H9 (cell line): ENCODE results near the gene IQSEC2. TPM values are rescaled to one million over a fixed set of nuclear protein-coding genes. Genes with fewer than 3 reads are reported as not detected.

ENCODE experiments used
- DNase-seq: peaks from one replicate; pipeline ENCODE4 v3.0.0-alpha.2; 2017
- H2AFZ ChIP-seq: one replicate; pipeline ENCODE4 v1.6.1; 2013; ENCODE audit warnings: mild to moderate bottlenecking, low read length, control low read depth, moderate library complexity
- H2AK5ac ChIP-seq: 2 replicates; pipeline ENCODE4 v1.6.1; 2013; ENCODE audit warnings: low read length, control low read depth, mixed read lengths; ENCODE audit not compliant: insufficient read length
- H2BK120ac ChIP-seq: one replicate; pipeline ENCODE4 v1.6.1; 2013; ENCODE audit warnings: low read depth, mild to moderate bottlenecking, low read length, control low read depth, inconsistent platforms; ENCODE audit not compliant: poor library complexity, severe bottlenecking
- H2BK12ac ChIP-seq: 2 replicates; pipeline ENCODE4 v1.6.1; 2013; ENCODE audit warnings: low read length, control low read depth, mixed read lengths, low read depth; ENCODE audit not compliant: insufficient read length
- H2BK15ac ChIP-seq: 2 replicates; pipeline ENCODE4 v1.6.1; 2013; ENCODE audit warnings: low read depth, low read length, control low read depth
- H2BK20ac ChIP-seq: one replicate; pipeline ENCODE4 v1.6.1; 2013; ENCODE audit warnings: low read depth, mild to moderate bottlenecking, low read length, control low read depth, inconsistent platforms; ENCODE audit not compliant: poor library complexity, severe bottlenecking
- H2BK5ac ChIP-seq: 2 replicates; pipeline ENCODE4 v1.6.1; 2013; ENCODE audit warnings: low read length, control low read depth, mixed read lengths; ENCODE audit not compliant: insufficient read length
- H3K14ac ChIP-seq: 2 replicates; pipeline ENCODE4 v1.6.1; 2013; ENCODE audit warnings: low read length, control low read depth; ENCODE audit not compliant: insufficient read depth
- H3K18ac ChIP-seq: 2 replicates; pipeline ENCODE4 v1.6.1; 2013; ENCODE audit warnings: low read depth, mild to moderate bottlenecking, mixed read lengths, low read length, control low read depth; ENCODE audit not compliant: insufficient read length
- H3K23ac ChIP-seq: 2 replicates; pipeline ENCODE4 v1.6.1; 2013; ENCODE audit warnings: low read length, control low read depth, mixed read lengths, low read depth; ENCODE audit not compliant: insufficient read length
- H3K23me2 ChIP-seq: 2 replicates; pipeline ENCODE4 v1.6.1; 2013; ENCODE audit warnings: low read depth, mild to moderate bottlenecking, mixed read lengths, low read length, control low read depth; ENCODE audit not compliant: insufficient read length, poor library complexity, severe bottlenecking
- H3K27ac ChIP-seq: 2 replicates; pipeline ENCODE4 v1.5.1; 2013; ENCODE audit warnings: low read length, control low read depth, mixed read lengths, low read depth; ENCODE audit not compliant: insufficient read length
- H3K27me3 ChIP-seq: 2 replicates; pipeline ENCODE4 v1.6.1; 2013; ENCODE audit warnings: low read length, control low read depth, inconsistent platforms; ENCODE audit not compliant: insufficient read depth
- H3K4ac ChIP-seq: 2 replicates; pipeline ENCODE4 v1.6.1; 2013; ENCODE audit warnings: low read depth, mild to moderate bottlenecking, control low read depth, inconsistent platforms, low read length, moderate library complexity
- H3K4me1 ChIP-seq: 2 replicates; pipeline ENCODE4 v1.6.1; 2013; ENCODE audit warnings: low read length, control low read depth, inconsistent platforms; ENCODE audit not compliant: insufficient read depth
- H3K4me2 ChIP-seq: 2 replicates; pipeline ENCODE4 v1.6.1; 2013; ENCODE audit warnings: low read length, control low read depth, mixed read lengths; ENCODE audit not compliant: insufficient read length, insufficient read depth
- H3K56ac ChIP-seq: 2 replicates; pipeline ENCODE4 v1.6.1; 2013; ENCODE audit warnings: low read depth, mild to moderate bottlenecking, mixed read lengths, low read length, control low read depth; ENCODE audit not compliant: insufficient read length
- H3K79me1 ChIP-seq: 2 replicates; pipeline ENCODE4 v1.6.1; 2013; ENCODE audit warnings: low read depth, mild to moderate bottlenecking, moderate library complexity, low read length, control low read depth, inconsistent platforms; ENCODE audit not compliant: insufficient read depth, poor library complexity, severe bottlenecking
- H3K79me2 ChIP-seq: 2 replicates; pipeline ENCODE4 v1.6.1; 2013; ENCODE audit warnings: low read length, control low read depth, inconsistent platforms; ENCODE audit not compliant: insufficient read depth
- H3K9ac ChIP-seq: 2 replicates; pipeline ENCODE4 v1.6.1; 2013; ENCODE audit warnings: low read length, control low read depth, mixed read lengths; ENCODE audit not compliant: insufficient read length; ENCODE audit errors: extremely low read depth
- H3K9me3 ChIP-seq: one replicate; pipeline ENCODE4 v1.6.1; 2013; ENCODE audit warnings: low read depth, low read length, inconsistent platforms; ENCODE audit not compliant: control insufficient read depth
- H3T11ph ChIP-seq: one replicate; pipeline ENCODE4 v1.6.1; 2013; ENCODE audit warnings: mild to moderate bottlenecking, low read length, control low read depth, inconsistent platforms
- H4K20me1 ChIP-seq: one replicate; pipeline ENCODE4 v1.6.1; 2013; ENCODE audit not compliant: control insufficient read depth, insufficient read length, insufficient read depth
- H4K5ac ChIP-seq: 2 replicates; pipeline ENCODE4 v1.6.1; 2013; ENCODE audit warnings: low read depth, mild to moderate bottlenecking, mixed read lengths, low read length, control low read depth; ENCODE audit not compliant: insufficient read length
- H4K8ac ChIP-seq: replicated peaks from 2 replicates; pipeline ENCODE4 v1.6.1; 2013; ENCODE audit warnings: low read length, control low read depth, mixed read lengths, low read depth; ENCODE audit not compliant: insufficient read length
- H4K91ac ChIP-seq: 2 replicates; pipeline ENCODE4 v1.6.1; 2013; ENCODE audit warnings: low read depth, mild to moderate bottlenecking, moderate library complexity, mixed read lengths, low read length, control low read depth; ENCODE audit not compliant: insufficient read length
- H3K27ac Mint-ChIP-seq, 3 experiments: 2 replicates in 2 of 3; 3 replicates in 1 of 3; pipeline ENCODE4 v1.8.0; 2020 to 2021; ENCODE audit warnings: mixed read lengths in 3 of 3, mild to moderate bottlenecking in 1 of 3, moderate library complexity in 1 of 3
- H3K27me3 Mint-ChIP-seq: 2 replicates; pipeline ENCODE4 v1.8.0; 2021; ENCODE audit warnings: low read depth, mild to moderate bottlenecking, moderate library complexity, mixed read lengths
- H3K36me3 Mint-ChIP-seq, 3 experiments: 2 replicates in 2 of 3; 3 replicates in 1 of 3; pipeline ENCODE4 v1.8.0; 2020 to 2021; ENCODE audit warnings: low read depth in 3 of 3, mixed read lengths in 3 of 3; ENCODE audit not compliant: insufficient read depth in 1 of 3
- H3K4me1 Mint-ChIP-seq, 2 experiments: 2 replicates each; pipeline ENCODE4 v1.8.0; 2020; ENCODE audit warnings: mixed read lengths in 2 of 2
- H3K4me3 Mint-ChIP-seq, 2 experiments: 2 replicates in 1 of 2; 3 replicates in 1 of 2; pipeline ENCODE4 v1.8.0; 2020 to 2021; ENCODE audit warnings: mild to moderate bottlenecking in 2 of 2, mixed read lengths in 2 of 2, moderate library complexity in 1 of 2
- H3K9me3 Mint-ChIP-seq, 2 experiments: 2 replicates in 1 of 2; 3 replicates in 1 of 2; pipeline ENCODE4 v1.8.0; 2020; ENCODE audit warnings: mild to moderate bottlenecking in 2 of 2, mixed read lengths in 2 of 2, moderate library complexity in 1 of 2
- whole genome bisulfite sequencing: extraction: QIAGEN DNeasy Blood & Tissue Kit; methylation state at CpG from one replicate; pipeline ENCODE4 v1.1.7; 2013; ENCODE audit warnings: missing lambda C conversion rate, low lambda C conversion rate, mixed read lengths; ENCODE audit not compliant: insufficient read length; ENCODE audit errors: extremely low coverage; 5-methylcytosine and 5-hydroxymethylcytosine counted together
- total RNA-seq: library from RNA; stranded (reverse); gene quantifications from 2 replicates; pipeline ENCODE4 v1.2.1, GENCODE V29; 2021
- TF ChIP-seq, protein P1 (sequence below): fragments of 200-600 bp; sonication (generic); conservative IDR thresholded peaks from 3 replicates; pipeline ENCODE4 v1.8.0; 2021; ENCODE audit warnings: antibody characterized with exemption, mild to moderate bottlenecking

Gene IQSEC2
- total RNA-seq, 1 experiment from 2014 or later = 7.0 TPM

DNA sequence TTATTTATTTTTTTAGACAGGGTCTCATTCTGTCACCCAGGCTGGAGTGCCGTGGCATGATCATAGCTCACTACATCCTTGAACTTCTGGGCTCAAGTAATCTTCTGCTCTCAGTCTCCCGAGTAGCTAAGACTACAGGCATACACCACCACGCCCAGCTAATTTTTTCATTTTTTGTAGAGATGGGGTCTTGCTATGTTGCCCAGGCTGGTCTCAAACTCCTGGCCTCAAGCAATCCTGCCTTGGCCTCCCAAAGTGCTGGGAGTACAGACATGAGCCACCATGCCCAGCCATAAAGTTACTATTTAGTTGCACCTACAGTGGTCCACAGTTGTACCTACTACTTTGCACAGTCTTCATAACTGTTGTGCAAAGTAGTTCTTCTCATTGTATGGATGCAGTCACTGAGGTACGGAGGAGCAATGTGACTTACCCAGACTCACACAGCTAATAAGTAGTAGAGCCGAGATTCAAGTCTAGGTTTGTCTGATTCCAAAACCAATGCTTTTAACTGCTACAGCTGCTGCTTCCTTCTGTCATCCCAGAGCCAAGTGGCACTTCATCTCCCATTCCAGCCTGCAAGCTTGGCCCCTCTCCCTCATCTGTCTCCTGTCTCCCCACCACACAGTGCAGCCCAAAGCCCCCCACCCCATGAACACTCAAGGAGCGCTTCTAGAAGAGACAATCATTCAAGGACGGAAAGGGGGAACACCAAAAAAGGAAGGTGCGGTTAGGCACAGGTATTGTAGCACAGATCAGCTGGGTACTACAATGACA lies 24.0 kb upstream of the IQSEC2 start:
- Histone ChIP-seq H3K4me1 (no peaks in the 10 kb centered on the region), H3K56ac (no peak overlapping the region), H3K4me2 (no peak overlapping the region), H2BK5ac (no peak overlapping the region), H2AFZ (no peak overlapping the region), H4K20me1 (no peaks in the 10 kb centered on the region), H3K18ac (no peak overlapping the region), H2BK15ac (no peak overlapping the region), H3K79me2 (peaks cover 7% of the 10 kb centered on the region; the same call in 1 of the 2 replicates), H3T11ph (no peak overlapping the region), H3K9me3 (peaks cover 23% of the 10 kb centered on the region), H4K5ac (no peak overlapping the region), H4K91ac (no peak overlapping the region), H2BK120ac (no peak overlapping the region), H3K23ac (no peak overlapping the region), H3K9ac (no peak overlapping the region), H2BK12ac (no peak overlapping the region), H3K4ac (no peak overlapping the region), H3K14ac (no peak overlapping the region), H3K27ac (no peak overlapping the region), H3K79me1 (no peaks in the 10 kb centered on the region), H3K23me2 (no peaks in the 10 kb centered on the region), H4K8ac (no peak overlapping the region), H2AK5ac (no peak overlapping the region), H3K27me3 (no peaks in the 10 kb centered on the region), H2BK20ac (no peak overlapping the region)
- TF ChIP-seq, protein P1, sequence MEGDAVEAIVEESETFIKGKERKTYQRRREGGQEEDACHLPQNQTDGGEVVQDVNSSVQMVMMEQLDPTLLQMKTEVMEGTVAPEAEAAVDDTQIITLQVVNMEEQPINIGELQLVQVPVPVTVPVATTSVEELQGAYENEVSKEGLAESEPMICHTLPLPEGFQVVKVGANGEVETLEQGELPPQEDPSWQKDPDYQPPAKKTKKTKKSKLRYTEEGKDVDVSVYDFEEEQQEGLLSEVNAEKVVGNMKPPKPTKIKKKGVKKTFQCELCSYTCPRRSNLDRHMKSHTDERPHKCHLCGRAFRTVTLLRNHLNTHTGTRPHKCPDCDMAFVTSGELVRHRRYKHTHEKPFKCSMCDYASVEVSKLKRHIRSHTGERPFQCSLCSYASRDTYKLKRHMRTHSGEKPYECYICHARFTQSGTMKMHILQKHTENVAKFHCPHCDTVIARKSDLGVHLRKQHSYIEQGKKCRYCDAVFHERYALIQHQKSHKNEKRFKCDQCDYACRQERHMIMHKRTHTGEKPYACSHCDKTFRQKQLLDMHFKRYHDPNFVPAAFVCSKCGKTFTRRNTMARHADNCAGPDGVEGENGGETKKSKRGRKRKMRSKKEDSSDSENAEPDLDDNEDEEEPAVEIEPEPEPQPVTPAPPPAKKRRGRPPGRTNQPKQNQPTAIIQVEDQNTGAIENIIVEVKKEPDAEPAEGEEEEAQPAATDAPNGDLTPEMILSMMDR = no peak
- no CpG with 5 or more reads among the region's 8 CpGs for WGBS
- Mint-ChIP-seq H3K9me3 (peaks cover 67 to 71% of the 10 kb centered on the region in 2 experiments), H3K4me3 (no peak overlapping the region), H3K4me1 (peaks cover under 1 to 6% of the 10 kb centered on the region in 2 experiments; a peak in 3 of 4 replicates), H3K27me3 (peaks cover 2% of the 10 kb centered on the region; the same call in 1 of the 2 replicates), H3K36me3 (peaks cover 0 to 14% (median 2%) of the 10 kb centered on the region in 3 experiments; a peak in 5 of 7 replicates), H3K27ac (no peak overlapping the region; a peak in 1 of 7 replicates)
- DNase-seq = no peak
